Calu3 (cell line): ENCODE measurements around the gene LRRC27. TPM values are rescaled to one million over a fixed set of nuclear protein-coding genes. Genes with fewer than 3 reads are reported as not detected.

Experiments
- BruUV-seq: library from RNA; stranded (reverse); fragments of 400-500 nt; replicated peaks from 2 replicates; lab custom pipeline; 2021; lab: Mats Ljungman, UMichigan
- CTCF ChIA-PET: fragments of 300-600 bp; sonication (Branson Sonifier 250); formaldehyde crosslinking; loops from one replicate; lab custom pipeline; 2022; ENCODE audit warnings: antibody characterized with exemption; lab: Charles Lee
- DNase-seq: peaks from one replicate; pipeline ENCODE4 v3.0.0; 2022
- H3K27ac Mint-ChIP-seq: one replicate; pipeline ENCODE4 v1.8.0; 2022; ENCODE audit warnings: mixed read lengths; ENCODE audit not compliant: unreplicated experiment
- H3K27me3 Mint-ChIP-seq: one replicate; pipeline ENCODE4 v1.8.0; 2022; ENCODE audit warnings: mixed read lengths; ENCODE audit not compliant: unreplicated experiment
- H3K36me3 Mint-ChIP-seq: one replicate; pipeline ENCODE4 v1.8.0; 2022; ENCODE audit warnings: mild to moderate bottlenecking, moderate library complexity, mixed read lengths; ENCODE audit not compliant: insufficient read depth, unreplicated experiment
- H3K4me1 Mint-ChIP-seq: one replicate; pipeline ENCODE4 v1.8.0; 2022; ENCODE audit warnings: mild to moderate bottlenecking, low read depth, mixed read lengths; ENCODE audit not compliant: unreplicated experiment
- H3K4me3 Mint-ChIP-seq: one replicate; pipeline ENCODE4 v1.8.0; 2022; ENCODE audit warnings: mild to moderate bottlenecking, low read depth, moderate library complexity, mixed read lengths; ENCODE audit not compliant: unreplicated experiment
- H3K9me3 Mint-ChIP-seq: one replicate; pipeline ENCODE4 v1.8.0; 2022; ENCODE audit warnings: low read depth, mixed read lengths; ENCODE audit not compliant: unreplicated experiment
- intact Hi-C: fragments of 100-400 bp; cut with micrococcal nuclease; formaldehyde crosslinking; loops from one replicate; pipeline ENCODE4 v1.10.0; 2022; ENCODE audit not compliant: unreplicated experiment
- total RNA-seq: library from RNA; stranded (reverse); gene quantifications from 2 replicates; pipeline ENCODE4 v1.2.3, GENCODE V29; 2022
- TF ChIP-seq, protein P1 (sequence below): fragments of 200-600 bp; IDR thresholded peaks from one replicate; pipeline ENCODE4 v1.8.0; 2022; ENCODE audit warnings: antibody characterized with exemption; ENCODE audit not compliant: unreplicated experiment

Gene LRRC27
- total RNA-seq, 1 experiment from 2014 or later: 4.6 TPM

DNA sequence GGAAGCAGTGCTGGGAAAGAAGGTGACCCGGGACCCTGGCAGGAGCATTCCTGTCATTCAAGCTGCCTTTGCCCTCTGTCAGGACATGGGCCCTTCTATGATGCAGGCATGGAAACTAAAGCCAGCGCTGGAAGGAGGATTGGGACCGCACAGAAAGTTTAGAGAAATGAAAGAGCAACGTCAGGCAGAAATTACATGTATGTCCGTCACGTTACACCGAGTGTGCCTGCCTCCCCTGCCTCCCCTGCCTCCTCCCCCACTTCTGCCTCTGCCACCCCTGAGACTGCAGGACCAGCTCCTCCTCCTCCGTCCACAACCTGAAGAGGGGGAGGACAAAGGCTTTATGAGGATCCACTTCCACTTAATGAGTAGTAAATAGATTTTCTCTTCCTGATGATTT is 51.1 kb downstream of the LRRC27 start:
- DNase-seq: no peak
- Mint-ChIP-seq H3K27ac (no peak overlapping the region), H3K36me3 (no peaks in the 10 kb centered on the region), H3K27me3 (peaks cover 22% of the 10 kb centered on the region), H3K4me1 (peaks cover 6% of the 10 kb centered on the region), H3K4me3 (no peak overlapping the region), H3K9me3 (no peaks in the 10 kb centered on the region)
- BruUV-seq: no TSS peak
- intact Hi-C loops: no loop called here
- CTCF ChIA-PET: no interaction called here
- TF ChIP-seq, protein P1, sequence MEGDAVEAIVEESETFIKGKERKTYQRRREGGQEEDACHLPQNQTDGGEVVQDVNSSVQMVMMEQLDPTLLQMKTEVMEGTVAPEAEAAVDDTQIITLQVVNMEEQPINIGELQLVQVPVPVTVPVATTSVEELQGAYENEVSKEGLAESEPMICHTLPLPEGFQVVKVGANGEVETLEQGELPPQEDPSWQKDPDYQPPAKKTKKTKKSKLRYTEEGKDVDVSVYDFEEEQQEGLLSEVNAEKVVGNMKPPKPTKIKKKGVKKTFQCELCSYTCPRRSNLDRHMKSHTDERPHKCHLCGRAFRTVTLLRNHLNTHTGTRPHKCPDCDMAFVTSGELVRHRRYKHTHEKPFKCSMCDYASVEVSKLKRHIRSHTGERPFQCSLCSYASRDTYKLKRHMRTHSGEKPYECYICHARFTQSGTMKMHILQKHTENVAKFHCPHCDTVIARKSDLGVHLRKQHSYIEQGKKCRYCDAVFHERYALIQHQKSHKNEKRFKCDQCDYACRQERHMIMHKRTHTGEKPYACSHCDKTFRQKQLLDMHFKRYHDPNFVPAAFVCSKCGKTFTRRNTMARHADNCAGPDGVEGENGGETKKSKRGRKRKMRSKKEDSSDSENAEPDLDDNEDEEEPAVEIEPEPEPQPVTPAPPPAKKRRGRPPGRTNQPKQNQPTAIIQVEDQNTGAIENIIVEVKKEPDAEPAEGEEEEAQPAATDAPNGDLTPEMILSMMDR: no peak

DNA sequence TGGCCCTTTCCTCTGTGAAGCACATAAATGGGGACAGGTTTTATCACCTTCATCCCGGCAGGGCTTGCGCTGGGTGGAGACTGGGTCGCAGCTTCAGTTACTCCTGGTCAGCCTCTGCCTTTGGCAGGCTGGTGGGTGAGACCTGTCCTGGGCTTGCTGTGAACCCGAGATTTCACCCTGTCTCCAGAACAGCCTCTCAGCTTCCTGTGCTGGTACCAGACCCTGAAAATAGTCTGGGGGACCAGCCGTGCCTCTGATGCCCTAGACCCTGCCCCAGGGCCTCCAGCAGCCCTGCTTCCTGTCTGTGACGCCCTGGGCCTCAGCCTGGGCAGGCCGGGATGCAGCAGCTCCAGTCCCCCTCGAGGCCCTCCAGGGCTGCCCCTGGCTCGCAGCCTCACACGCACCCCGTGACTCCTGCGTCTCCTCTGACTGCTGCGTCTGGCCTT is 51.8 kb downstream of the LRRC27 start:
- BruUV-seq: no TSS peak
- Mint-ChIP-seq H3K4me3 (no peak overlapping the region), H3K9me3 (no peaks in the 10 kb centered on the region), H3K27ac (no peak overlapping the region), H3K27me3 (peaks cover 22% of the 10 kb centered on the region), H3K36me3 (no peaks in the 10 kb centered on the region), H3K4me1 (peaks cover 6% of the 10 kb centered on the region)
- DNase-seq: no peak
- intact Hi-C loops: no loop called here
- TF ChIP-seq, protein P1: no peak
- CTCF ChIA-PET: no interaction called here

DNA sequence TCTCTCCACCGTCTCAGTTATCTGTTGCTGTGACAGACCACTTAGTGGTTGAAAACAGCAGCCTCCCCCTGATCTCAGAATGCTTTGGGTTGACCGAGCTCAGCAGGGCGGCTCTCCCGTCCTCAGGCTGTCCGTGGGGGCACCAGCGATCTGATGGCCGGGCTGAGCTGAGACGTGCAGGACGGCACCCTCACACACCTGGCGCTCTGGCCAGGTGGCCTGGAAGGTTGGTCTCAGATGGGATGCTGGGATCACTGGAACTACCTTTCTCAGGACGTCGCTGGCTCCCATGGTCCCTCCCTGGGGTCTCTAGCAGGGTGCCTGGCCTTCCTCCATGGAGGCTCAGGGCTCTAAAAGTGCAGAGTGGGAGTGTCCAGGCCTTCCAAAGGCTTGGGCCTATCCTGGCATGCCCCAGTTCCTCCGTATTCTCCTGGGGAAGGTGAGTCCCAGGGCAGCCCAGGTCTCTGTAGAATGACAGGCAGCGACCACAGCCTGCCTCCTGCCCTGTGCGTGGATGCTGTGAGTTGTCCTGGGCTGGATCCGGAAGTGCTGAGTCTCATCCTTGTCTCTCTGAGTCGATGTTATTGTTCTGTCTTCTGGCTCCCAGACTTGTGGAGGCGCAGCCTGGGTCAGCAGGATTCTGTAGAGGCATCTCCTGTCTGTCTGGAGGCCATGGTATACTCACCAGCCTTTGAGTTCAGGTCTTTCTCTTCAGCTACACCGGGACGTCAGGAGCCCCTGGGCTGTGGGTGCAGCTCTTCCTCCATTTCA is 52.8 kb downstream of the LRRC27 start:
- BruUV-seq: no TSS peak
- H3K27me3 Mint-ChIP-seq: peaks cover 22% of the 10 kb centered on the region
- TF ChIP-seq, protein P1: no peak
- no peaks in the 10 kb centered on the region for H3K36me3 Mint-ChIP-seq
- H3K9me3 Mint-ChIP-seq: no peaks in the 10 kb centered on the region
- intact Hi-C loops: no loop called here
- H3K4me3 Mint-ChIP-seq: no peak overlapping the region
- H3K27ac Mint-ChIP-seq: no peak overlapping the region
- CTCF ChIA-PET: no interaction called here
- DNase-seq: no peak
- H3K4me1 Mint-ChIP-seq: peaks cover 6% of the 10 kb centered on the region

DNA sequence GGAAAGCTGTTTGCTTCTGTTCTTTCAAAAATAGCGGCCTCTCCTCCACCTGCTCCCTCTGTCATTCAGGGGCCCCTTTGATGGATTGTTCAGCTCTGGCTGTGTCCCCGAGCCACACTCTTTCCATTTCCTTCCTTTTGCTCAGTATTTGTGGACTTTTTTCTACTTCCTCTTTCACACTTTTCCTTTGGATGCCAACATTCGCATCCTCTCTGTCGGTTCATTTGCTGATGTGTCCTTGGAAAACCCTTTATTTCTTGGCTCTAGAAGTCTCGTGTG is 53.3 kb downstream of the LRRC27 start:
- Mint-ChIP-seq H3K4me1 (peaks cover 6% of the 10 kb centered on the region), H3K27me3 (peaks cover 22% of the 10 kb centered on the region), H3K9me3 (no peaks in the 10 kb centered on the region), H3K27ac (no peak overlapping the region), H3K4me3 (no peak overlapping the region), H3K36me3 (no peaks in the 10 kb centered on the region)
- no peak for DNase-seq
- BruUV-seq: no TSS peak
- TF ChIP-seq, protein P1: no peak
- intact Hi-C loops: no loop called here
- CTCF ChIA-PET: no interaction called here
